ENCODE data around the gene CSF2RB.

GRCh38 chr22:36930041-36930935 lies 16.9 kb downstream of the CSF2RB start:
- no peak for TF ChIP-seq CTCF (conservative IDR thresholded peaks at IDR 0.05; ENCODE audit: low read length)
- TF ChIP-seq EZH2phosphoT487 (IDR thresholded peaks at IDR 0.05; ENCODE audit: borderline replicate concordance): no peak

All from Loucy (cell line).